GM18867 (cell line): ENCODE results near the gene RHBG.
"Not testable (repeated sequence)": the region's sequence is repeated elsewhere in the genome, so short reads cannot be mapped to it uniquely, and the experiment has no call there.

ENCODE experiments used
- ATAC-seq: cut with Tn5 transposase; IDR thresholded peaks from one replicate; pipeline ENCODE4 v1.9.1; 2021; ENCODE audit warnings: mild to moderate bottlenecking, moderate library complexity; ENCODE audit not compliant: unreplicated experiment

Gene RHBG

DNA sequence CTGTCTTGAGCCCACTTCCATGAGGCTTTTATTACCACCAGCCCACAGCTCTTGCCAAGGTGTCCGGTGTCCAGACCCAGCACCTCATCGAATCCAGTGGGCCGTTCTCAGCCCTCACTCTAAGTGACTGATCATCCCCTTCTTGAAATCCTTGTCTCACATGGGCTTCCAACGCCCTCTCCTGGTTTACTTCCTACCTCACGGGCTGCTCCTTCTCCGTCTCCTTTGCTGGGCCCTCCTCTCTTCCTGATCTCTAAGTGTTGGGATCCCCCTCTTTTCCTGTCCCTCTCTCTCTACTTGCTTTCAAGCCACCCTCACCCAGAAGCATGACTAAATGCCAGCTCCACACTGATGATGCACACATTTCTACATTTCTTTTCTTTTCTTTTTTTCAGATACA is 9.0 kb upstream of the RHBG start:
- ATAC-seq: no peak

DNA sequence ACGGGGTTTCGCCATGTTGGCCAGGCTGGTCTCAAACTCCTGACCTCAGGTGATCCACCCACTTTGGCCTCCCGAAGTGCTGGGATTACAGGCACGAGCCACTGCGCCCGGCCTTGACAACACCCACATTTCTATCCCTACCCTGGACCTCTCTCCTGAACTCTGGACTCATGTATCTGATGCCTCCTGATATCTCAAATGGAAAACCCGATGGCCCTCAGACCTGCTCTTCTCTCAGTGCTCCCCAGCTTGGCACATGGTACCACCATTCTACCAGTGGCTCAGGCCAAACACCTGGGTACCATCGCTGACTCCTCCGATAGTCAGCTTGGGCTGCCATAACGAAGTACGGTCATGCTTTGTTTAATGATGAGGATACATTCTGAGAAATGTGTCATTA is 8.5 kb upstream of the RHBG start:
- no peak for ATAC-seq

DNA sequence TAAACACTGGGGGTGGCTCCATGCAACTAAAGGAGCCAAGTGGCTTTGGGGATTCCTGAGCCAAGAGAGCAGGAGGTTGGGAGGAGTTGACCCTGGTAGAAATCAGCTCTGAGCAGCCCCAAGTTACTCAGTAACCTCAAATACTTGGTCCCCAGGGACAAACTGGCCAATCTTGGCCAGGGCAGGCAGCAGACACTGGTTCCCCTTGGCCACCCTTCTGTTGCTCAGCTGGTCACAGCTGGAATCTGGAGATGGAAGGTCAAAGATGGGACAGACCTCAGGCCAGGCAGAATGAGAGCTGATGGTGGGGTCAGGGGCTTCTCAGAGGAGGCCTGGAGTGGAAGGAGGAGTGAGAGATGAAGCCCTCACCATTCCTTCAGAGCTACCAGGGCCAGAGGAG is 3.3 kb upstream of the RHBG start:
- ATAC-seq: no peak

DNA sequence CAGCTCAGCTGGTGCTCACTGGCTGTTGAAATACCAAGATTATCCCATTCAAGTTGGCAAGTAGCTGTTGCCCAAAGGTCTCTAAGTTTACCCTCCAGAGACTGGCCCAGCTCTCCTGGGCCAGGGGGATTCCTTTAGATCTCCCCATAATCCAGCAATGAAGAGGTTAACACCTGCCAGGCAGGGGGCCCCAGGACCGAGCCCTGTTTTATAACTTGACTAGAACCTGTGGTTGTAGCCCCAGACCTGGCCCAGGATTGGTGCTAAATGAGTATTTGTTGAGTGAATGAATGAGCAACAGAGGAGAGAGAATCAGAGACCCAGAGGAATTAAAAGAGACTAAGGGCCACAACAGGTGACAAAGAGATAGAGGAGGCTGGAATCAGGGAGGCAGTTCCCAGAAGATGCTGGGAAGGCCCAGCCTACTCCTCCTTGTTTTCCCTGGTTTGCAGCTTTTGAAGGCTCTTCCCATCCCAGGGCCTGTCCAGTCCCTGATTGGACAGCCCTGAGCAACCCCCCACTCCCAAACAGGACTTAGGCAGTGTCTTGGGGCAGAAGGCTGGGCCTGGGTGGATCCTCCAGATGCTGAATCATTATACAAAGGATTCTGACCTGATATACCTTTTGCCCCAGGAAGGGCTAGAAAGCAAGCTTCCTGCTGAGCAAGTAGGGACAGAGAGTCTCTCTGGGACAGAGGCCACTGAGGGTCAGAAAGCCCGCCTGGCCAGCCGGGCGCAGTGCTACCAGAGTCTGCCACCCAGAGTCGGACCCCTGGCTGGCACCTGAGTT is 2.4 kb upstream of the RHBG start:
- ATAC-seq: no peak

DNA sequence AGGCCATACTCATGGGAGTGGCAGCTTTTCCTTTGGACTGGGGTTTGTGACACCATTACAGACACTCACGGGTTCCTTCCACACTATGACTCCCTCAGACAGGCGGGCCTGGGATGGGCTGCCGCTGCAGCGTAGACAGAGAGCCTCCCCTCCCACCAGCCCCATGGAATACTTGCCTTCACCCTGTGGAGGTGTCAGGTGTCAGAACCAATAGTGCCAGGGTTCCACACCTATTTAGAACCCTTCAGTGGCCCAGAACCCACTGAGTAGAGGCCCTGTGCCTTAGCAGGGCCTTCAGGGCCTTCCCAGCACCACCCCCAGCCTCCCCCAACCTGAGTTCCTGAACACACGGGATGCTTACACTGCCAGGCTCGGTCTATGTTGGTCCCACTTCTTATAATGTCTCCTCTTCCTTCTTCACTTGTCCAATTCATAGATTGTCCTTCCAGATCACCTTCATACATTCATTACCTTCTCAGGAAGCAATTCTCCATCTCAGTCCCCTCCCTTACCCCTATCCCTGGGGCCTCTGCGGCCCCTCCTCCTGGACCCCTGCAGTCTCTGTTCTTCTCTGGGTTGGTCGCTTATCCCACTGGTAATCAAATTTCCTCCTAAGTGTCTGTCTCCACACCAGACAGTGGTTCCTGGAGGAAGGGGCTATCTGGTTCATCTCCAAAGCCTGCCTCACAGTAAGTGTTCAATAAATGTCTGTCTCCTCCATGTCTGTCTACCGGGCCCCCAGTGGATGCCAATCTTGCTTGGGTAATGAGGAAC is 1.4 kb upstream of the RHBG start:
- no peak for ATAC-seq

DNA sequence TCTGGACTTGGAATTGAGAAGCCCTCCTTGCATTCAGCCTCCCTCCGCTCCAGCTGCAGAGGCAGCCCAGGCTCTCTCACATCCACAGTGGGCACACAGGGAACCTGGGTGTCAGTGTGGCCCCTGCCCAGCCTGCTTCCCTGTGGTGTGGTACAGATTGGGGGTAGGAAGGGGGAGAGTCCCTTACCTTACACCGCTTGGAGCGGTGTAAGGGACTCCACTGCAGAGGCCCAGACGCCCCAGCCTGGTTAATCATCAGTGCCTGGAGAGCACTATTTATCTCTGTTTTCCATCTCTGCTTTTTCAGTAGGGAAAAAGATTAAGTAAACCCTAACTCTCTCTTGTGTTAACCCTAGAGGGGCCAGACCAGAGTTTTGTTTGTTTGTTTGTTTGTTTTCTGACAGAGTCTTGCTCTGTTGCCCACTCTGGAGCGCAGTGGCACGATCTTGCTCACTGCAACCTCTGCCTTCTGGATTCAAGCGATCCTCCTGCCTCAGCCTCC is 803 bp upstream of the RHBG start:
- no peak for ATAC-seq

DNA sequence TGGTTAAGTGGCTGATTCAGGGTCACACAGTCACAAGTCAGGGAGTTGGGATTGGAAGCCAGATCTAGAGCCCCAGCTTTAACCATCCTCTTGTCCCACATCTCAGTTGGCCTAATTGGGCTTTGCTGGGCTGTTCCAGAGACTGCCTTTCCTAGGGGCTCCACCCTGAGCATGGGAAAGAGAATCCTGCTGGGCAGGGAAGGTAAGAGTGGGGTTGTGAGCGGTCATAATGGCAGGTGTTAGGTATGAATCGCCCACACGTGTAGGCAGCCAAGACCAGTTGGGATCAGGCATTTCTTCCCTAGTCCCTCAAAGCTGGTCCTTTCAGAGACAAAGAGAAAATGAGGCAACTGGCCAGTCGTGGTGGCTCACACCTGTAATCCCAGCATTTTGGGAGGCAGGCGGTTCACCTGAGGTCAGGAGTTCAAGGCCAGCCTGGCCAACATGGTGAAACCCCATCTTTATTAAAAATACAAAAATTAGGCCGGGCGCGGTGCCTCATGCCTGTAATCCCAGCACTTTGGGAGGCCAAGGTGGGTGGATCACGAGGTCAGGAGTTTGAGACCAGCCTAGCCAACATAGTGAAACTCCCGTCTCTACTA is 775 bp downstream of the RHBG start:
- not testable (repeated sequence) for ATAC-seq

DNA sequence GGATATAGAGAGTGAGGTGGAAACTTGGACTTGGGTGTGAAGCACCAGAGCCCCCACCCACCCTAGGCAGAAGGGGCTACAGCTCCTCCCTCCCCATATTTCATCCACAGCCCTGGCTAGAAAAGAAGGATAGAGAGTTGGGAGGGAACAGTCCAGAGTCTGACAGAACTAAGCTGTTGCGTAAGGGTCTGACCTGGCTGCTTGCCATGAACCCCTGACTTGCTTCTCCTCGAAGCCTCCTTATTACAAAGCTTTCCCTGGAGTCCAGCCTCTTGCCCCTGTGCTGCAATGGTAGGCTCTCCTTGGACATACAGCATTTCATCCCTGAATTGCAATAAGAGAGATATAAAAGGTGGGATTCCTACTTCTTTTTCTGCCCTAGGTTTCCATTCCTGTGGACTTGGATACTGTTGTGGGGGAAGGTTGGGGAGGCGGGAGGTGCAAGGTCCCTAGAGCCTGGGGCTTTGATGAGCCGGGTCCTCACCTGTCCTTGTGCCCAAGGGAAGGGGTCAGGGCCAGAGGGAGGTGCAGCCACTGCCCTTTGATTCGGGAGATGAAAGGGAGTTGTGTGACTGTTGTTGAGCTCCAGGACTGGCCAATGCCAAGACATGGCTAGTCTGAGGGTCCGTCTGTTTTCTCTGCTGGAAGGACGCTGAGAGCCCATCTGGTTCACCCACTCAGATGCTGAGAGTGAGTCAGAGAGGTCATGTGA is 2.7 kb downstream of the RHBG start:
- no peak for ATAC-seq

DNA sequence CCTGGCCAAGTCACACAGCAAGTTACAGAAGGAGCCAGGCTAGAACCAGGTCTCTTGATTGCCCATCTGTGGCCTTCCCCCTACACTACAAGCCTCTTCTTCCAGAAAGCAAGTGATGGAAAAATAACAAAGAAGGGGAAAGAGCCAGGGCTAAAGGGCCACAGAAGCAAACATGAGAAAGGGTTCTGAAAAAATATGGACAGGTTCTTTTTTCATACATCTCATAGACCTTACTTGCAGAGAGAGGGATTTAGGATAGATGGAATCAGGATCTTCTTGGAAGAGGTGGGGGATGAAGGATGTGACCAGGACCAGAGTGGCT is 3.2 kb downstream of the RHBG start:
- ATAC-seq: no peak

DNA sequence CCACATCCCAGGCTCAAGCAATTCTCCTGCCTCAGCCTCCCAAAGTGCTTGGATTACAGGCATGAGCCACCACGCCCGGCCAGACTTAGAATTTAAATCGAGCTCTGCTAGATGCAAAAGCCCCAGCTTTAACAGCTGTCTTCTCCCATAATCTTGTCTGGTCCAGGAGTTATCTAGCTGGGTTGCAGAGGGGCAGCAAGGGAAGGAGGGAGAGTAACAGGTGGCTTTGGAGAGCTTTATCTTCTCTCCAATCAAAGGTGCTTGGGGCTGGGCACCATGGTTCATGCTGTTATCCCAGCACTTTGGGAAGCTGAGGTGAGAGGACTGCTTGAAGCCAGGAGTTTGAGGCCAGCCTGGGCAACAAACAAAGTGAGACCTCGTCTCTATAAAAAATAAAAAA is 3.9 kb downstream of the RHBG start:
- ATAC-seq: no peak

DNA sequence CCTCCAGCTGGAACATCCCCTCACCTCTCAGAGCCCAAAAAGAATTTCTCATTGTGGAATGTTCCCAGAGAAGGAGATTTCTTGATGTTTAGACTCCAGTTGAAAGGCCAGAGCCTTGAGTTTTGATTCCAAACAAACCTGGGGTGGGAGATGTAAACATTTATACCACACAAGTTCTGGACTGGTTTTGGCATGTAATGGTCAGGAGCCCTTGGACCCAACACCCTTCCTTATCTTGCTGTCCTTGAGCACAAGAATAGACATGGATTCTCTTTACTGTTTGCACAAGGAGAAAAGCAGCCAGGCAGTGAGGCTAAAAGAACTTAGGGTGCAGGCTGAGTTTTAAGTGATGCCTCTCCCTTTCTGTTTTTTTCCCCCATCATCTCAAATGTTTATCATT is 4.5 kb downstream of the RHBG start:
- no peak for ATAC-seq

DNA sequence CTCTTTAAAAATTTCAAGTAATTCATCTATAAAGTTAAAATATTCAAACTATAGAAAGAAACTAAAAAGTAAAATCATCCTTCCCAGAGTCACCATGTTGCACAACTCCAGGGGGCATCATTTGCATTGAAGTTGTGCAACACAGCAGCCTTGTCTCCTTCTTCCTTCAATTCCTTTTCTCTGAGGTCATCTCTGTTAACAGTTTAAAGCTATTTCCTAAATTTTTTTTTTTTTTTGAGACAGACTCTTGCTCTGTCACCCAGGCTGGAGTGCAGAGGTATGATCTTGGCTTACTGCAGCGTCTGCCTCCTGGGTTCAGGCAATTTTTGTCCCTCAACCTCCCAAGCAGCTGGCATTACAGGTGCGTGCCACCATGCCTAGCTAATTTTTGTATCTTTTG is 7.1 kb downstream of the RHBG start:
- no peak for ATAC-seq

DNA sequence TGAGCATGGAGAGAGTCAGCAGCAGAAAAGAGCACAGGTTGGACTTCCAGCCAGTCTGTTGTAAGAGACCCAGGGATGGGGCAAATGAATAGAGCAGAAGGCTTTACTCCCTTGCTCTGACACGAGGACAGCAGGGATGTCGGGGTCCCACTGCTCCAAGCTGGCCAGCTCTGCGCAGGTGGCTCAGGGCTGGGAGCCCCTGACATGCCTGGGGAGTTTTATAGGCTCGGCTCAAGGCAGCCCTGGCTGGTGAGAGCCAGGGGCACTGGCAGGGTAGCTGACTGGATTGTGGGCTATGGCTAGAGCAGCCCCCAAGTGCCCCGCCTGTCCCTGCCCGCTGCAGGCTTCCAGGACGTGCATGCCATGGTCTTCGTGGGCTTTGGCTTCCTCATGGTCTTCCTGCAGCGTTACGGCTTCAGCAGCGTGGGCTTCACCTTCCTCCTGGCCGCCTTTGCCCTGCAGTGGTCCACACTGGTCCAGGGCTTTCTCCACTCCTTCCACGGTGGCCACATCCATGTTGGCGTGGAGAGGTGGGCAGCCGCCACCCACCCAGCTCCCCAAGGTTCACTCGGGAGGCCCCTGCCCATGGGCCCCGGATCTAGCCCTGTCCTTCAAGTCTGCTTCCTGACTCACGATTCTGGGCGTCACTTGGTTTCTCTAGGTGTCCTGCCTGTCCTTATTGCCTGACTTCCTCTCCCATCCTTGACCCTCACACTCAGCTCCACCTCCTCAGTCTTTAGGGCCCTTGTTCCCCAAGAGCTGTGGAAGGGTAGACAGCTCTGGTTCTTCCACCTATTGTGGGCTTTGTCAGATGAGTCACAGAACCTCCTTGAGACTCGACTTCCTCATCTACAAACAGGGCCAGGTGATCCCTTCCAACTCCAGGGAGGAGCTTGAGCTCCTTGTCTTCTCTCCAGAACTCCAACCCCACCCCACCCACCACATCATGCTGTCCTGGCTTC is 8.2 kb downstream of the RHBG start:
- ATAC-seq: no peak

DNA sequence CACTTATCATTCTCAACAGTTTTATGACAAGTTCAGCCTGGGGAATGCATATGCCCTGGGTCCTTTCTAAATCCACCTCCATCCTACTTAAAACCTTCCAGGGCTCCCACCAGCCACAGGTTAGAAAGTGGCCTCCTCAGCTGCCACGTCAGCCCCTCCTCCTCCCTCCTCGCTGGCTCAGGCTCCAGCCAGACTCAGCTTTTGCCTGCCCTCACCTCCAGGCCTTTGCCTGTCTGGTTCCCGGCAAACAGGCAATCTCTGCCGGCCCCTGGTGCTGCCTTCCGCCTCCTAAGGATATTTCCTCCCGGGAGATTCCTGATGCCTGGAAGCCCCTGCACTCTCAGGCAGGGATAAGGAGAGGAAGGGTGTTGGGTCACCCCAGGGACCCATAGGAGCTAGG is 9.5 kb downstream of the RHBG start:
- no peak for ATAC-seq

DNA sequence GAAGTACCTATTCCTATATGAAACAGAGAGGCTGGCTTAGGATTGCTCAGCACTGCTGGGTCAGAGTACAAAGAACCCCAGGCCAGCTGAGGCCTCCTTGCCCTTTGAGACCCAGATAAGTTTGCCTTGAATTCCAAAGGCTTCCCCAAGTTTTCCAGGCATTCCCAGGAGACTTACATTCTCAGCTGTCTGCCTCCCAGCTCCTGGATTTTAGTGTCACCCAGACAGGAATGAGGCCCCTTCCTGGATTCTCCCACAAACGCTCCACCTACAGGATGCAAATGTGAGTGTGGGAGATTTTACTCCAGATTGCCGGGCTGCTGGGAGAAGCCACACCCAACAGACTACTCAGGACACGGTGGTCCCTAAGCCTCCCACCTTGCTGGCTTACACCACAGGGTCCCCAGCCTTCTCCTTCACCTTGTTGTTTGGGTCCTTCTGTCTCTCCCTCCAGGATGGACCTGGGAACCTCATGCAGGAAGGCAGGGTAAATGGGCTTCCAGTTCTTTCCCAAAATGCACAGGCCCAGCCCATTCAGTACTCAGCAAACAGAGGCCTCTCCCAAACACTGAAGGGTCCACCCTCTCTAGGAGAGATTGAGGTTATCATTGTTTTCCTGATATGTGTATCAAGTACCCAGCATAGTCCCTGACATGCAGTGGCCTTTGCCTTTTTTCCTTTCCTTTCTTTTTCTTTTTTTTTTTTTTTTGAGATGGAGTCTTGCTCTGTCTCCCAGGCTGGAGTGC is 10.6 kb downstream of the RHBG start:
- no peak for ATAC-seq

DNA sequence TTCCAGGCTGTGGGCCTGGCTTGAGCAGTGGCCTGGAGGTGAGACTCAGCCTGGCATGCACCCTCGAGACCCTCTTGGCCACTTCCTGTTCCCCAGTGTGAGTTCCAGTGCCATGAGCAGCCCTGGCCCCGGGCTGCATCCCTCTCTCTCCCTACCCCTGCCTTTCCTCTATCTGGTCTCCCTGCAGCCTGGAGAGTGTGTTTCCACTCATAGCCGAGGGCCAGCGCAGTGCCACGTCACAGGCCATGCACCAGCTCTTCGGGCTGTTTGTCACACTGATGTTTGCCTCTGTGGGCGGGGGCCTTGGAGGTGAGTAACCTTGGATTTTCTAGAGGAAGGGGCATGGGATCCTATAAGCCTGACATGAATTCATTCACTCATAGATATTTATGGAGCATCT is 13.6 kb downstream of the RHBG start:
- no peak for ATAC-seq

DNA sequence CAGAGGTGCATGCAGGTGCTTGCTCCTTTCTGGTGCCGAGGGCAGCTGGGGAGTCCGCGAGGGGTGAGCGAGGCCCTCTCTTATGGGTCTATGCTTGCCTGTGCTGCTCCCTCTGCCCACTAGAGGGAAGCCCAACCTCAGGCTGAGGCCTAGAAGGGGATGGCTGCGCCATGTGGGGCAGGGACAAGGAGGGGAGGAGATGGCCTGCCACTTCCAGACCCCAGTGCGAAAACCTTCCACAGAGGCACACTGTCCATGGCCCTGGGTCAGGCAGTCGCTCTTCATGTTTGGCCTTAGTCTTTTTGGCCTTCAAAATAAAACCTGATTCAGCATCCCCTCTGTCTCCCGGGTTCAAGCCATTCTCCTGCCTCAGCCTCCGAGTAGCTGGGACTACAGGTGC is 14.0 kb downstream of the RHBG start:
- ATAC-seq: peak; percentile 71

DNA sequence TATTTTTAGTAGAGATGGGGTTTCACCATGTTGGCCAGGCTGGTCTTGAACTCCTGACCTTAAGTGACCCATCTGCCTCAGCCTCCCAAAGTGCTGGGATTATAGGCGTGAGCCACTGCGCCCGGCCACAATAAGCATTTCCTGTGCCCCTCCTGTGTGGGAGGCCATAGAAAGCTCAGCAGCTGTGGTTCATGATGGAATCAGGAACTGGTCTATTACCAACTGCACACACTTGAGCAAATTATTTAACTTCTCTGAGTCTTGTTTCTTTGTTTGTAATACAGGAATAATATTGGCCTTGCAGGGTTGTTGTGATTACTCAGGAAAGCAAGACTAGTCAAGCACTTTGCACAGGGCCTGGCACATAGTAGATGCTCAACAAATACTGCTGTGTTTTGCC is 15.0 kb downstream of the RHBG start:
- ATAC-seq: no peak

DNA sequence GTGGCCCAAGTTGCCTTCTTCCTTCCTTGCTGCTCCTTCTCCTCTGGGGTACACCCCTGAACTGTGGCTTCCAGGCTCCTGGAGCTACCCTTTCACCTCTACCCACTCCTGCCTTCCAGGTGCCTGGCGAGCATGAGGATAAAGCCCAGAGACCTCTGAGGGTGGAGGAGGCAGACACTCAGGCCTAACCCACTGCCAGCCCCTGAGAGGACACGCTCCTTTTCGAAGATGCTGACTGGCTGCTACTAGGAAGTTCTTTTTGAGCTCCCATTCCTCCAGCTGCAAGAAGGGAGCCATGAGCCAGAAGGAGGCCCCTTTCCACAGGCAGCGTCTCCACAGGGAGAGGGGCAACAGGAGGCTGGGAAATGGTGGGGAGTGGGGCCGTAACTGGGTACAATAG is 15.6 kb downstream of the RHBG start:
- ATAC-seq: no peak
